Neuronal stem cell (in vitro differentiated cells): ENCODE results near the gene TMTC2.
"Not testable (repeated sequence)": the region's sequence is repeated elsewhere in the genome, so short reads cannot be mapped to it uniquely, and the experiment has no call there.

Source experiments
- DNase-seq: peaks from one replicate; pipeline ENCODE4 v3.0.0-alpha.2; 2013; ENCODE audit warnings: low spot score
- H2AFZ ChIP-seq: one replicate; pipeline ENCODE4 v1.6.1; 2013; ENCODE audit warnings: mild to moderate bottlenecking, low read length, inconsistent platforms
- H2AK5ac ChIP-seq: 2 replicates; pipeline ENCODE4 v1.6.1; 2013; ENCODE audit warnings: low read depth, mild to moderate bottlenecking, inconsistent platforms, low read length, moderate library complexity, mixed read lengths
- H2BK120ac ChIP-seq: 2 replicates; pipeline ENCODE4 v1.6.1; 2013; ENCODE audit warnings: low read depth, mild to moderate bottlenecking, inconsistent platforms, low read length, moderate library complexity, mixed read lengths
- H2BK12ac ChIP-seq: one replicate; pipeline ENCODE4 v1.6.1; 2013; ENCODE audit warnings: low read length, inconsistent platforms
- H2BK15ac ChIP-seq: 2 replicates; pipeline ENCODE4 v1.6.1; 2013; ENCODE audit warnings: mild to moderate bottlenecking, low read length, inconsistent platforms, mixed read lengths
- H2BK5ac ChIP-seq: one replicate; pipeline ENCODE4 v1.6.1; 2013; ENCODE audit warnings: inconsistent platforms, mild to moderate bottlenecking, low read length, moderate library complexity
- H3K14ac ChIP-seq: one replicate; pipeline ENCODE4 v1.6.1; 2013; ENCODE audit warnings: low read length, inconsistent platforms
- H3K18ac ChIP-seq: 2 replicates; pipeline ENCODE4 v1.6.1; 2013; ENCODE audit warnings: low read length, inconsistent platforms
- H3K23ac ChIP-seq: 2 replicates; pipeline ENCODE4 v1.6.1; 2013; ENCODE audit warnings: low read depth, mild to moderate bottlenecking, mixed read lengths, low read length, inconsistent platforms; ENCODE audit not compliant: poor library complexity
- H3K27ac ChIP-seq: replicated peaks from 3 replicates; pipeline ENCODE4 v1.5.1; 2013; ENCODE audit warnings: low read length, inconsistent platforms
- H3K27me3 ChIP-seq, 3 experiments: 2 replicates each; pipeline ENCODE4 v1.6.1; 2013; ENCODE audit warnings: low read length in 3 of 3, mild to moderate bottlenecking in 2 of 3, inconsistent platforms in 1 of 3, low read depth in 1 of 3, mixed read lengths in 1 of 3, moderate library complexity in 1 of 3; ENCODE audit not compliant: control insufficient read depth in 3 of 3, insufficient read depth in 3 of 3
- H3K36me3 ChIP-seq, 2 donors: replicated peaks in 1 of 2; 2 replicates each; pipeline ENCODE4 v1.6.1; 2013; ENCODE audit warnings: low read length in 2 of 2; ENCODE audit not compliant: control insufficient read depth in 2 of 2, insufficient read depth in 2 of 2
- H3K4ac ChIP-seq: 2 replicates; pipeline ENCODE4 v1.6.1; 2013; ENCODE audit warnings: inconsistent platforms, mild to moderate bottlenecking, low read length, moderate library complexity
- H3K4me1 ChIP-seq, 2 donors: 1 replicate in 1 of 2; 2 replicates in 1 of 2; pipeline ENCODE4 v1.6.1; 2013; ENCODE audit warnings: low read length in 2 of 2, low read depth in 1 of 2; ENCODE audit not compliant: control insufficient read depth in 2 of 2, insufficient read depth in 1 of 2
- H3K4me2 ChIP-seq: one replicate; pipeline ENCODE4 v1.6.1; 2013; ENCODE audit warnings: mild to moderate bottlenecking, low read length, inconsistent platforms; ENCODE audit not compliant: insufficient read depth, poor library complexity, severe bottlenecking
- H3K4me3 ChIP-seq, 2 donors: 2 replicates each; pipeline ENCODE4 v1.5.1; 2013; ENCODE audit warnings: low read length in 2 of 2, mild to moderate bottlenecking in 2 of 2, inconsistent platforms in 1 of 2, moderate library complexity in 1 of 2
- H3K79me1 ChIP-seq: one replicate; pipeline ENCODE4 v1.6.1; 2013; ENCODE audit warnings: low read depth, mild to moderate bottlenecking, inconsistent platforms, low read length, moderate library complexity
- H3K9ac ChIP-seq: one replicate; pipeline ENCODE4 v1.6.1; 2013; ENCODE audit warnings: mild to moderate bottlenecking, low read depth, low read length, inconsistent platforms; ENCODE audit not compliant: poor library complexity
- H3K9me3 ChIP-seq, 2 donors: replicated peaks in 1 of 2; 2 replicates each; pipeline versions ENCODE3 to v1.6.1; 2013; ENCODE audit warnings: low read length in 2 of 2, mild to moderate bottlenecking in 2 of 2, inconsistent platforms in 1 of 2, low read depth in 1 of 2, mixed read lengths in 1 of 2, moderate library complexity in 1 of 2; ENCODE audit not compliant: control insufficient read depth in 2 of 2, insufficient read depth in 1 of 2
- H4K8ac ChIP-seq: one replicate; pipeline ENCODE4 v1.6.1; 2013; ENCODE audit warnings: low read depth, mild to moderate bottlenecking, inconsistent platforms, low read length, moderate library complexity
- H4K91ac ChIP-seq: one replicate; pipeline ENCODE4 v1.6.1; 2013; ENCODE audit warnings: low read length, low read depth, mild to moderate bottlenecking, inconsistent platforms; ENCODE audit not compliant: poor library complexity
- WGBS, 2 donors: extraction: QIAGEN DNeasy Blood & Tissue Kit; methylation state at CpG; one replicate each; pipeline ENCODE4 v1.1.7; 2013; ENCODE audit warnings: missing lambda C conversion rate in 2 of 2, mixed read lengths in 1 of 2; ENCODE audit not compliant: insufficient read length in 2 of 2, insufficient replicate concordance in 1 of 2; ENCODE audit errors: extremely low coverage in 2 of 2; 5-methylcytosine and 5-hydroxymethylcytosine counted together

TMTC2 gene

DNA sequence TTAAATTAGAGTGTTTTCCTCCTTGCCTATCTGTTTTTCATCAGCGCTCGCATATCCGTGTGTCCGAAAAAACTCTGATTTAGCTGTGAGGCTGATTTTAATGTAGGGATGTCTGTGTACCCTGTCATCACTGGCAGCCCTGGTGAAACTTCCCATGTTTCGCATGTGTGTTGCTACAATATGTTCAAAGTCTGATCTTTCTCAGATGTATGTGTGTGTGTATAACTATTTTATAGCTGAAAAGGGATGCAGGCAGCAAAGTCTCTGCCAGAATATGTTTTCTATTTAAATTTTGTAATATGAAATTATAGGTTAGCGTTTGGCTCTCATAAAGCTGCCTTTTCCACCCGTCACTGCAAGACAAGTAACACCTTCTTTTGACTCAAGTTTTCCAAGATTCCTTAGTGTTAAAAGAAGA lies 154.8 kb downstream of the TMTC2 start:
- H2AK5ac ChIP-seq = no peak overlapping the region
- H2BK5ac ChIP-seq = no peak overlapping the region
- no peak overlapping the region for H3K9ac ChIP-seq
- no peak overlapping the region for H3K4me3 ChIP-seq
- no peak overlapping the region for H4K8ac ChIP-seq
- WGBS, 2 donors = no CpG with 5 or more reads among the region's 7 CpGs
- no peak overlapping the region for H3K23ac ChIP-seq
- H3K4ac ChIP-seq = no peak overlapping the region
- no peak overlapping the region for H3K27ac ChIP-seq
- peaks cover 0 to 41% of the 10 kb centered on the region in 2 donors for H3K36me3 ChIP-seq
- no peak overlapping the region for H3K4me2 ChIP-seq
- H3K14ac ChIP-seq = no peak overlapping the region
- no peaks in the 10 kb centered on the region for H3K27me3 ChIP-seq
- no peak overlapping the region for H2BK120ac ChIP-seq
- H2BK12ac ChIP-seq = no peak overlapping the region
- DNase-seq = no peak
- H3K9me3 ChIP-seq = peaks cover 0 to 5% of the 10 kb centered on the region in 2 donors
- H2BK15ac ChIP-seq = no peak overlapping the region
- no peaks in the 10 kb centered on the region for H3K79me1 ChIP-seq
- no peak overlapping the region for H3K18ac ChIP-seq
- no peaks in the 10 kb centered on the region for H3K4me1 ChIP-seq
- H2AFZ ChIP-seq = no peak overlapping the region
- no peak overlapping the region for H4K91ac ChIP-seq

DNA sequence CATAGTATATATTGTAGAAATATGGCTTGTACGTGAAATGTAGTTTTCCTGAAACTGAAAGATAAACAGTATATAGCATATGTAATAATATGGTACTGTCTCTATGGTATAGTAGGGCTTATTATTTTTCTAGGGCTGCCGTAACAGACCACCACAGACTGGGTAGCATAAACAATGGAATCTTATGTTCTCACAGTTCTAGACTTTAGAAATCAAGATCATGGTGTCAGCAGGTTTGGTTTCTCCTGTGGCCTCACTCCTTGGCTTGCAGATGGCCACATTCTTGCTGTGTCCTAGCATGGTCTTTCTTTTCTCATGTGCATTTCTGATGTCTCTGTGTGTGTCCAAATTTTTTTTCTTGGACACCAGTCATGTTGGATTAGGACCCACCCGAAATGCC lies 155.8 kb downstream of the TMTC2 start:
- no peak overlapping the region for H2BK15ac ChIP-seq

DNA sequence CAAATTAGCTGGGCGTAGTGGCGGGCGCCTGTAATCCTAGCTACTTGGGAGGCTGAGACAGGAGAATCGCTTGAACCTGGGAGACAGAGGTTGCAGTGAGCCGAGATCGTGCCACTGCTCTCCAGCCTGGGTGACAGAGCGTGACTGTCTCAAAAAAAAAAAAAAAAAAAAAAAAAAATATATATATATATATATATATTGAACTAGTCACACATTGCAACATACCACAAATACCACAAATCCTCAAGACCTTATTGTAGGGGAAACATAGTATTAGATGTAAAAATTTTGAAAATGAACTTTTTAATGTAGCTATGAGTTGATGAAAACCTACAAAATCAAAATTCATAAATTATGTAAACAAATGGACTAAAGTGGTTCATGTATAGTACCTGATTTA lies 158.4 kb downstream of the TMTC2 start:
- not testable (repeated sequence) for H3K9me3 ChIP-seq, H2BK5ac ChIP-seq, H4K8ac ChIP-seq, H3K4me3 ChIP-seq, H3K23ac ChIP-seq, H2BK15ac ChIP-seq, H3K4me1 ChIP-seq, H2AK5ac ChIP-seq, H3K27ac ChIP-seq, H3K4me2 ChIP-seq, H3K18ac ChIP-seq, H2BK120ac ChIP-seq, H3K4ac ChIP-seq, H3K14ac ChIP-seq, H3K27me3 ChIP-seq, H2AFZ ChIP-seq, DNase-seq, H3K79me1 ChIP-seq, H2BK12ac ChIP-seq, H4K91ac ChIP-seq, H3K9ac ChIP-seq
- WGBS, 2 donors = no CpG with 5 or more reads among the region's 7 CpGs
- peaks cover 0 to 48% of the 10 kb centered on the region in 2 donors for H3K36me3 ChIP-seq

More for the DNA sequence above, 155.8 kb downstream of the TMTC2 start:
- no peaks in the 10 kb centered on the region for H3K27me3 ChIP-seq
- H3K4me2 ChIP-seq = no peak overlapping the region
- H2BK12ac ChIP-seq = no peak overlapping the region
- H3K9ac ChIP-seq = no peak overlapping the region
- no peak overlapping the region for H2AFZ ChIP-seq
- H2BK5ac ChIP-seq = no peak overlapping the region
- no peaks in the 10 kb centered on the region for H3K79me1 ChIP-seq
- H3K4ac ChIP-seq = no peak overlapping the region
- no peak overlapping the region for H3K14ac ChIP-seq
- no peak overlapping the region for H3K4me3 ChIP-seq
- DNase-seq = no peak
- no peak overlapping the region for H3K27ac ChIP-seq
- H2BK120ac ChIP-seq = no peak overlapping the region
- H3K4me1 ChIP-seq = no peaks in the 10 kb centered on the region
- H3K36me3 ChIP-seq = peaks cover 0 to 46% of the 10 kb centered on the region in 2 donors
- no peak overlapping the region for H3K23ac ChIP-seq
- no peak overlapping the region for H2AK5ac ChIP-seq
- H4K91ac ChIP-seq = no peak overlapping the region
- WGBS, 2 donors = no CpG with 5 or more reads among the region's 3 CpGs
- no peak overlapping the region for H4K8ac ChIP-seq
- peaks cover 0 to 10% of the 10 kb centered on the region in 2 donors for H3K9me3 ChIP-seq
- no peak overlapping the region for H3K18ac ChIP-seq

- no peak overlapping the region for H2BK12ac ChIP-seq
Observed at GRCh38 chr12:82848845-82849244, 162.1 kb downstream of the TMTC2 start.

More at GRCh38 chr12:82848845-82849244, 162.1 kb downstream of the TMTC2 start:
- no peak overlapping the region for H3K4me2 ChIP-seq
- H4K91ac ChIP-seq = no peak overlapping the region
- WGBS, 2 donors = 100% methylated on average over 1 of the region's 3 CpGs; no CpG with 5 or more reads in 1 of the 2 donors
- H2AFZ ChIP-seq = no peak overlapping the region
- no peak overlapping the region for H2BK15ac ChIP-seq
- no peak overlapping the region for H2BK5ac ChIP-seq
- no peaks in the 10 kb centered on the region for H3K79me1 ChIP-seq
- H4K8ac ChIP-seq = no peak overlapping the region
- H3K27me3 ChIP-seq = no peaks in the 10 kb centered on the region
- no peak for DNase-seq
- H3K36me3 ChIP-seq = peaks cover 0 to 30% of the 10 kb centered on the region in 2 donors
- peaks cover 0 to 10% of the 10 kb centered on the region in 2 donors for H3K9me3 ChIP-seq
- no peak overlapping the region for H3K9ac ChIP-seq
- H3K4me3 ChIP-seq = no peak overlapping the region
- H3K4ac ChIP-seq = no peak overlapping the region
- H3K18ac ChIP-seq = no peak overlapping the region
- no peak overlapping the region for H2AK5ac ChIP-seq
- H3K27ac ChIP-seq = no peak overlapping the region
- H3K4me1 ChIP-seq = peaks cover 2 to 6% of the 10 kb centered on the region in 2 donors
- H3K14ac ChIP-seq = no peak overlapping the region
- no peak overlapping the region for H3K23ac ChIP-seq
- H2BK120ac ChIP-seq = no peak overlapping the region
